Epidermal melanocyte (primary cell): ENCODE data around the gene SRSF10.
"Not testable (repeated sequence)": the region's sequence is repeated elsewhere in the genome, so short reads cannot be mapped to it uniquely, and the experiment has no call there.

ENCODE experiments used
- DNase-seq: peaks from one replicate; pipeline ENCODE4 v3.0.0; 2011; ENCODE audit warnings: low spot score; ENCODE audit not compliant: insufficient read length

Gene SRSF10

DNA sequence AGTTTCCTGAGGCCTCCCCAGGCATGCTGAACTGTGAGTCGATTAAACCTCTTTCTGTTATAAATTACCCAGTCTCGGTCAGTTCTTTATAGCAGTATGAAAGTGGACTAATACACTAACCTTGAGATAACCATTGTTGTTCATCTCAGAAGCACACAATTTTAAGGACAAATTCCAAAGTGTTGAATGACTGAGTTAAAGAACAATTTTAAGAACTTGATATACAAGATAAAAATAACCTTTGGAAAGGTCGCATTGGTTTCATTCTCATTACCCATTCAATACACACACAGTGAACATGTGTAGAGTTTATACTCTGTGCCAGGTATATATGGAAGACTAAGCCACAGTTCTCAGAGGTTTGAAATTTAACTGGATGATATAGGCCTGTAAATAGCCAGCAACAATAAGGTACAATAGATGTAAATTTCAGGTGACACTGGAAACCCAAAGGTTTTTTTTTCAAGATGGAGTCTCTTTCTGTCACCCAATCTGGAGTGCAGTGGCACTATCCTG lies 19.1 kb upstream of the SRSF10 start:
- no peak for DNase-seq

DNA sequence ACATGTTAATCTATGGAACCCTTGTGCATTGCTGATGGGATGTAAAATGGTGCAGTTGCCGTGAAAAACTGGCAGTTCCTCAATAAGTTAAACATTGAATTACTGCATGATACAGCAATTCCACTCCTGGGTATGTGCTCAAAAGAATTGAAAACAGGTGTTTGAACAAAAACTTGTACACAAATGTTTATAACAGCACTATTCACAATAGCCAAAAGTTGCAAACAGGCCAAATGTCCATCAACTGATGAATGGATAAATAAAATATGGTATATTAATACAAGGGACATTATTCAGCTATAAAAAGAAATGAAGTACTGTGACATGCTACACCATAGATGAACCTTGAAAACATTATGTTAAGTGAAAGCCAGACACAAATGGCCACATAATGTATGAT lies 17.7 kb upstream of the SRSF10 start:
- DNase-seq: no peak

- DNase-seq: no peak
These were observed 16.6 kb upstream of the SRSF10 start for GRCh38 chr1:23996700-23997229.

- DNase-seq: no peak
These were observed 15.3 kb upstream of the SRSF10 start for GRCh38 chr1:23995431-23995837.

DNA sequence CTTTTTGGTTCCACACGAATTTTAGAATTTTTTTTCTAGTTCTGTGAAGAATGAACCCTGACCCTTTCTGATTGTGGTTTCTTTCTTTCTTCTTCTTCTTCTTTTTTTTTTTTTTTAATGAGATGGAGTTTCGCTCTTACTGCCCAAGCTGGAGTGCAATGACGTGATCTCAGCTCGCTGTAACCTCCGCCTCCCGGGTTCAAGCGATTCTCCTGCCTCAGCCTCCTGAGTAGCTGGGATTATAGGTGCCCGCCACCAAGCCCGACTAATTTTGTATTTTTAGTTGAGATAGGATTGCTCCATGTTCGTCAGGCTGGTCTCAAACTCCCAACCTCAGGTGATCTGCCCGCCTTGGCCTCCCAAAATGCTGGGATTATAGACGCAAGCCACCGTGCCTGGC lies 11.9 kb upstream of the SRSF10 start:
- DNase-seq: not testable (repeated sequence)

DNA sequence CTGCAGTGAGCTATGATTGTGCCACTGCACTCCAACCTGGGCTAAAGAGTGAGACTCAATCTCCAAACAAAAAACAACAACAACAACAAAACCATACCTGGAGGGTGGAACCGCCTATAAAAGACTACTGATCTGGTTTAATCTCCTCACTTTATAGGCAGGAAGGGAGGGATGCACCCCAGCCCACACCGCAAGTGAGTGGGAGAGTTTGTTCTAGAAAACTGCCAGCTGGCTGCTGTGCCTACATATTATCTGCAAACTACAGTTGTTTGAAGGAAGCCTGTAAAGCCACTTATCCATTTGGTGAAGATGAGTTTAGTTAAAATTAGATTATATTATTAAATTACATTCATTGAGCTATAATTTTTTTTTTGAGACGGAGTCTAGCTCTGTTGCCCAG lies 9.1 kb upstream of the SRSF10 start:
- DNase-seq: no peak

DNA sequence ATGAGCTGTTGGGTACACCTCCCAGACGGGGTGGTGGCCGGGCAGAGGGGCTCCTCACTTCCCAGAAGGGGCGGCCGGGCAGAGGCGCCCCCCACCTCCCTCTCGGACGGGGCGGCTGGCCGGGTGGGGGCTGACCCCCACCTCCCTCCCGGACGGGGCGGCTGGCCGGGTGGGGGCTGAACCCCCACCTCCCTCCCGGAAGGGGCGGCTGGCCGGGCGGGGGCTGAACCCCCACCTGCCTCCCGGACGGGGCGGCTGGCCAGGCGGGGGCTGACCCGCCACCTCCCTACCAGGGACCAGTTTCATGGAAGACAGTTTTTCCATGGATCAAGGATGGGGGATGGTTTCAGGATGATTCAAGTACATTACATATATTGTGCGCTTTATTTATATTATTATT lies 6.9 kb upstream of the SRSF10 start:
- not testable (repeated sequence) for DNase-seq

- no peak for DNase-seq
These were observed 4.5 kb upstream of the SRSF10 start for GRCh38 chr1:23984417-23985186.

- no peak for DNase-seq
These were observed 572 bp upstream of the SRSF10 start for GRCh38 chr1:23980728-23981070.

DNA sequence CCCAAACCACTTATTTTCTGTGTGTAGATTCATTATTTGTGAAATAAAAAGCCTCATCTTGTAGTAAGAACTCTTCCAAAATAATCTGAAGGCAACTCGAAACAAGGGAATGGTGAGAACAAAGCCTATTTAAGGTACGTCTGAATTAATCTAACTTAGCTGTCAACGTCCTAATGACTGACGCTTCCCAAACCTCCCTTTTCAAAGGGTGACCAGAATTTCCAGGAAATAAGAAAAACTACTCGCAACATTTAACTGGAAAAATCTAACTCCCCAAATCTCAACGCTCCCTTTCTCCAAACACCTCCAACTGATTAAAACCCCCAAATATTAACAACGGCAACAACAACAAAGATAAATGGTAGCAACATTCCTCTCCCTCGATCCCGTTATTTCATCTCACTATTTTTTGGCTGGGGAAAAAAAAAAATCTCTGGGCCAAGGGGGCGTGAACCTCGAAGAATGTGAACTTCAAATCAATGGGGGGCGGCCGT lies 693 bp downstream of the SRSF10 start:
- DNase-seq: no peak

GRCh38 chr1:23978805-23979204 lies 1.3 kb downstream of the SRSF10 start:
- no peak for DNase-seq

GRCh38 chr1:23977854-23978191 lies 2.3 kb downstream of the SRSF10 start:
- DNase-seq: no peak

- DNase-seq: no peak
These were observed 2.8 kb downstream of the SRSF10 start for GRCh38 chr1:23977187-23977853.

GRCh38 chr1:23967871-23968270 lies 12.3 kb downstream of the SRSF10 start:
- DNase-seq: no peak

- no peak for DNase-seq
These were observed 13.1 kb downstream of the SRSF10 start for GRCh38 chr1:23966973-23967493.

DNA sequence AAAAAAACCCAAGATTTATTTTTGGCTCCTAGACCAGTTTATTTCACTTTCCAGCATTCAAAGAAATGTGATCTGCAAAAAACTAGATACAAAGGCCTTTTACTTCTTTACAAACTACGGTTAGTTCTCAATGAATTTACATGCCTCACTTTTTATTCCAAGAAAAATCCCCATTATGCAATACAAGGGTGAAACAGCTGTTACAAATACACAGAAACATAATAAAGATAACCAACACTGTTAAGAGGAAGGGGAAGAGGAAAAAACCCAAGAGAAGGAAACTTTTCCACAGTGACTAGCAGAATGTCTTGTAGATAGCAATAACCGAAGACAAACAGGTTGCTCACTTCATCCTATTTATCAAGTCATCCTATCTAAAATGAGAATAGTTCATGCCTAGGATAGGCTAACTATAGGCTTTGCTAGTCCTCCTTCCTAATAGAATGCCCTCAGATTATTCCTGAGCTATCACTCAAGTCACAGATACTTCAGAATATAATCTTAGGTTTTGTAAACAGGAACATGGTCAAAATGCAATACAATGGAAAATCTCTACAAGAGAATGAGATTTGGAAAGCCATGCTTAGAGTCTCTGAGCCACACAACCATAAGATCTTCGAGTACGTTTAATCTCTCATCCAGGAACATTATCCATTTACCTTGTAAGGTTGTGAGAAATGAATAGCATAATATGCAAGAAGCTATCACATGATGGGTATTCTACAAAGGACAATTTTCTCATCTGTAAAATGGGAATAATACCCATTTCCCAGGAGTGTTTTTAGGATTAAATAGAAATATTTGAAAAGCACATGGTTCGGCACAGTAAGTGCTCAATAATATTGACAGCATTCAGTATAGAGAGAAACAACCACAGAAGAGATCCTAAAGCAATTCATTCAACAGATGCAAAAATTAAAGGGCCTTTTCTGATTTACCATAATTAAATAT lies 15.1 kb downstream of the SRSF10 start:
- no peak for DNase-seq

GRCh38 chr1:23964235-23964668 lies 15.9 kb downstream of the SRSF10 start:
- no peak for DNase-seq

- no peak for DNase-seq
These were observed 16.4 kb downstream of the SRSF10 start for GRCh38 chr1:23963617-23964234.

DNA sequence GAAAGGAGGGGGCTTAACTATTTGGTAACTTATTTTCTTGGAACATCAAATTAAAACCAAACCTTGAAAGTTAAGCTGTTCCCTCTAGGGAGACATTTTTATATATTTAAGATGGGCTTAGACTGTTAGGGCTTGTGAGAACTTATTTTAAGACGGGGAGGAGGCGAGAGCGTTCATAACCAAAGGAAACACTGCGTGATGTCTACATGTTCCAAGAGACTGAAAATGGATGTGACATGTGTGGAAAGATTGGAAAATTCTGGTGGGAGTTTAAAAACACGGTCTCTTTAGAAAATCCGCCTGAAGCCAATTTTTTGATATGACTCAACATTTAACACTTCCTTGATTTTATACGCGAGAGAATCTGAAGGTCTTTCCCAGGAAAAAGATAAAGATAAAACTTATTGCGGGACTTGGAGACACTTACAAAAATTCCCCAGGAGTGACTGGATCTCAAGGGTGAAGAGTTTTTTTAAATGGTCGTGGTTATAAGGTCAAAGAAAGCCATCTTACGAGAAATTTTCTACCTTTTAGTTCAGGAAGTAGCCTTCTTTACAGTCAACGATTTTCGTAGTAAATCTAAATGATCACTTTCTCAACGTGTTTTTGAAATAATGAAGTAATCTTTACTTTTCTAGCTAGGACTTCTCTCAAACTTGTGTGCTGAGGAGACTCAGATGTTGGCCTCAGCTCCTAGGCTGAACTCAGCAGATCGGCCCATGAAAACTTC lies 19.7 kb downstream of the SRSF10 start:
- DNase-seq: no peak
